Coronary artery (tissue), 2 donors: ENCODE data around the gene LRRC49.

Source experiments
- DNase-seq: peaks from one replicate; pipeline ENCODE4 v3.0.0-alpha.2; 2017; ENCODE audit warnings: low spot score
- H3K27ac ChIP-seq, 2 donors: fragments of 200-600 bp; sonication (generic); one replicate each; pipeline ENCODE4 v1.5.1; 2016 to 2019
- H3K4me3 ChIP-seq: fragments of 200-600 bp; sonication (generic); 2 replicates; pipeline ENCODE4 v1.5.1; 2016; ENCODE audit warnings: mild to moderate bottlenecking, moderate library complexity
- CTCF ChIP-seq: fragments of 200-600 bp; sonication (generic); IDR thresholded peaks from one replicate; pipeline ENCODE4 v1.5.1; 2019; ENCODE audit warnings: antibody characterized with exemption

Gene LRRC49

GRCh38 chr15:71091601-71092000, 199.0 kb downstream of the LRRC49 start:
- DNase-seq = no peak
- H3K4me3 ChIP-seq = no peak overlapping the region
- no peak overlapping the region for H3K27ac ChIP-seq
- no peak for TF ChIP-seq CTCF

GRCh38 chr15:71092056-71092600, 199.5 kb downstream of the LRRC49 start:
- no peak for TF ChIP-seq CTCF
- Histone ChIP-seq H3K27ac (no peak overlapping the region), H3K4me3 (no peak overlapping the region)
- no peak for DNase-seq

- H3K4me3 ChIP-seq = no peak overlapping the region
- no peak for TF ChIP-seq CTCF
- DNase-seq = no peak
- H3K27ac ChIP-seq = no peak overlapping the region
Observed at GRCh38 chr15:71093054-71094024, 200.7 kb downstream of the LRRC49 start.

- no peak for TF ChIP-seq CTCF
- DNase-seq = no peak
Observed at GRCh38 chr15:71094137-71094536, 201.5 kb downstream of the LRRC49 start.

GRCh38 chr15:71096676-71097075, 204.1 kb downstream of the LRRC49 start:
- no peak for DNase-seq
- Histone ChIP-seq H3K27ac (no peak overlapping the region), H3K4me3 (no peak overlapping the region)
- TF ChIP-seq CTCF = no peak

More at GRCh38 chr15:71094137-71094536, 201.5 kb downstream of the LRRC49 start:
- Histone ChIP-seq H3K4me3 (no peak overlapping the region), H3K27ac (no peak overlapping the region)

GRCh38 chr15:71097890-71098289, 205.3 kb downstream of the LRRC49 start:
- TF ChIP-seq CTCF = no peak
- no peak overlapping the region for H3K27ac ChIP-seq
- H3K4me3 ChIP-seq = no peak overlapping the region
- no peak for DNase-seq

- TF ChIP-seq CTCF = no peak
- Histone ChIP-seq H3K27ac (no peak overlapping the region), H3K4me3 (no peak overlapping the region)
- no peak for DNase-seq
Observed at GRCh38 chr15:71098920-71099319, 206.3 kb downstream of the LRRC49 start.
